Activated CD4-positive, alpha-beta T cell treated with anti-CD3 and anti-CD28 coated beads, Interleukin-2, amount 50 U/mL, for 48 hours (primary cell): ENCODE measurements around the gene PFKL.

Experiments used
- DNase-seq, 2 experiments: peaks; one replicate each; pipeline ENCODE4 v3.0.0-alpha.2; 2020

Gene PFKL

GRCh38 chr21:44314561-44314960, 14.7 kb downstream of the PFKL start:
- no peak for DNase-seq

- DNase-seq, result no peak
Measured at GRCh38 chr21:44315691-44316203, 15.9 kb downstream of the PFKL start.

GRCh38 chr21:44316277-44316900, 16.5 kb downstream of the PFKL start:
- no peak for DNase-seq

GRCh38 chr21:44317241-44317782, 17.5 kb downstream of the PFKL start:
- no peak for DNase-seq

GRCh38 chr21:44317871-44318270, 18.0 kb downstream of the PFKL start:
- no peak for DNase-seq

DNA sequence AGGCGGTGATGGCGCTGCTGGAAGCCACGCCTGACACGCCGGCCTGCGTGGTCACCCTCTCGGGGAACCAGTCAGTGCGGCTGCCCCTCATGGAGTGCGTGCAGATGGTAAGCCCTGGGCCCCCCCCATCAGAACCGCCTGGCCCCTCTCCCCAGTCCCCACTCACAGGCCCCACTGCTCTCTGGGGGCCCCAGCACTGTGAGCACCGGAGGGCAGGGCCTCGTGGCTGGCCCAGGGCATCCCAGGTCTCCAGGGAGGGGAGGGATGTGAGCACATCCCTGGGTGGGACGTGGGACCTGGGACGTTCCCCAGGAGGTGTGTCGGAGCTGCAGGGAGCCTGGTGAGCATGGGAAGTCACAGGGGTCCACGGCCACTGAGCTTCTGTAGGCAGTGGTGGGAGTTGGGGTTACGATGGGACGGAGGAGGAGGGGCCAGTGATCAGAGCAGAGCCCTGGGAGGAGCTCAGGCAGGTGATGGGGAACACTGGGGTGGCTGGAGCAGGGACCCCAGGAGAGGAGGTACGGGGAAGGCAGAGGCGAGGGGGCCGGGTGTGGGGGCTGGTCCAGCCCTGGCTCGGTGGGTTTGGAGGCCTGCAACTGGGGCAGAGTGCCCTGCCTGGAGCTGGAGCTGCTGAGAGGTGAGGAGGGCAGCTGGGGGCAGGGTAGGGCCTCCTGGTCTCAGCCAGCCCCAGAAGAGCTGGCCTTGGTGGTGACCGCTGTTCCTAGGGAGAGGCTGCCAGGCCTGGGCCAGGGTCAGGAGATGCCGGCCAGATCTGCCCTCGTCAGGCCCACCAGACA, 18.8 kb downstream of the PFKL start:
- DNase-seq, result no peak

DNA sequence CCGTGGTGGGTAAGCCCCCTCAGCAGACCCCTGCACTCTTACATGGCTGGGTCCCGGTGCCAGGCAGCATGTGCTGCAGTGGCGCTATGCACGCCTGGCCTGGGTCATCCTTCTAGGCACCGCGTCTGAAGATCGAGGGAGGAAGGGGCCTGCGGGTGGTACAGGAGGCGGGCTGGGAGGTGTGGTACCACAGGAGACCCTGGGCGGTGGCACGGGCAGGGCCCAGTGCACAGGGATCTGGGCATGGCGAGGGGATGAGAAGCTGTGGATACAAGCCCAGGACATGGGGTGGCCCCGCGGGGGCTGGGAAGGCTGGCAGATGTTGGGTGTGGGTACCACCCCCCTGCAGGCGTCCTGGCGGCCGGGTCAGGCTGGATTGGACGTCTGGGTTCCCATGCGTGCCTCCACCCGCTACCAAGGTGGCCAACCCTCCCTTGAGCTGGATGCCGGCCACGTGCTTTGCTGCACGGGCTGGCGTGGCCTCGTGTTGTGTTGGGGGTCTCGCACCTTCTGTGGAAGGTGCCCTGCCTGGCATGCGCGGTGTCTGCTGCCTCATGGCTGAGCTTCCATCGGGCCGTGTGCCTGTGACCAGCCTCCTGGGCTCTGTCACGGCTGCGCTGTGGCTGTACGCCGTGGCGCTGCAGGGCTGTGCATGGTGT, 19.7 kb downstream of the PFKL start:
- no peak for DNase-seq

DNA sequence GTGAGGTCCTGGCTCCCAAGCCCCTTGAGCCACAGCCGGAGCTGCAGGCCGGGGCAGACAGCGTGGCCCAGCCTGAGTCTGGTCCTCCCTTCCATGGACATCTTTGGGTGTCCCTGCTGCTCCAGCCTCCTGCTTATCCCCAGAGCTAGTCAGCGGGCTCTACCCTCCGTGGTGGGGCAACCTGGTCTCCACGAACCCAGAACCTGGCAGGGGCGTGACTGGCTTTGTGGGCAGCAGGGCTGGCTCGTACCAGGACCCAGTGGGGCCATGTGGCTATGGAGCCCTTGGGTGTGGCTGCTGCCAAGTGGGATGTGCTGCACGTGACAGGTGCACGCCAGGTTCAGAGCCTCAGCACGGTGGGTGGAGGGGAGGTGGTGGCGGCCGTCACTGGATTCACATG, 21.0 kb downstream of the PFKL start:
- no peak for DNase-seq

DNA sequence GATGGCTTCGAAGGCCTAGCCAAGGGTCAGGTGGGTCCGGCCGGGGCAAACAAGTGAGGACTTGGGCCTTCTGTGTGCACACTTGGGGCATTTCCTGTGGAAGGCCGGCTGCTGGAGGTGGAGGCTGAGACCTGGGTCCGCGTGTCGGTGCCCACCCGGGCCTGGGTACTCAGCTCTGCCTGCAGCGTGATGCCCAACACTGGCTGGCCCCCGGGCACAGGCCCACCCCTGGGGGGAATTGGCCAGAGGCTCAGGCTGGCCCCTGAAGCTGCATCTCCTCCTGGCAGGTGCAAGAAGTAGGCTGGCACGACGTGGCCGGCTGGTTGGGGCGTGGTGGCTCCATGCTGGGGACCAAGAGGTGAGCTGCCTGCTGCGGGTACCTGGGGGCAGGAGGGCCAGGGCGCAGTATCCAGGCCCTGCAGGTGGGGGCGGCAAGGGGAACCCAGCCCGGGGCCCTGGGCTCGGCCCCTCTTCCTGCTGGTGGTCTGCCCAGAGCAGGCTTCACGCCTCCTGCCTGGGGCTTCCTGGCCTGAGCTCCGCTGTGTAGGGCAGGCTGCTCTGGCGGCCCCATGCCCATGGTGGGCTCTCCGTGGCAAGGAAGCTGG, 22.1 kb downstream of the PFKL start:
- no peak for DNase-seq

- DNase-seq, result no peak
Measured at GRCh38 chr21:44322621-44323325, 22.9 kb downstream of the PFKL start.

GRCh38 chr21:44323591-44323990, 23.7 kb downstream of the PFKL start:
- no peak for DNase-seq

DNA sequence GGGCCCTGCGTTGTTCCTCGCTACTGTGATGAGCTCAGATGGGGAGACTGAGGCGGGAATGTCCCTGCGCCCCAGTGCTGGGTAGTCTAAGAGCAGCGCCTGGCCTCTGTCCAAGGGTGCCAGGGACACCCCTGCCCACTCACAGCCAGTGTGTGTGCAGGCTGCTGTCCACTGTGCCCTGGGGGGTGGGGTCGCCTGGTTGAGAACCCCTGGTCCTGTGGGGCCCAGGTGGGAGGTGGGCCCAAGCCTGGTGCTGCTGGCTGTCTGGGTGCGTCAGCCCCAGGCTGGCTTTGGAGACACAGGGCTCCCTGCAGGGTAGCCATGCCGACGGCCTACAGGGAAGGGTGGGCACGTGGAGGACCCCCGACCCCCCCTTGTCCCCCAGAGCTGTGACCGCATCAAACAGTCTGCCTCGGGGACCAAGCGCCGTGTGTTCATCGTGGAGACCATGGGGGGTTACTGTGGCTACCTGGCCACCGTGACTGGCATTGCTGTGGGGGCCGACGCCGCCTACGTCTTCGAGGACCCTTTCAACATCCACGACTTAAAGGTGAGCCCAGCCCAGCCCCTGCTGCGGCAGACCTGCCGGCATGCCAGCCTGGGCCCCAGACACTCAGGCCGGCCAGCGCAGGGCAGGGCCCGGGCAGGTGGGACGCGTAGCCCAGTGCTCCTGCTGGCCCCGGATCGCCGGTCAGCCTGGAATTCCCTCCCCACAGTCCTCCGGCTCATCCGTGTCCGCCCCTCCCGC, 24.4 kb downstream of the PFKL start:
- DNase-seq, result no peak

- DNase-seq, result no peak
Measured at GRCh38 chr21:44324854-44325107, 24.9 kb downstream of the PFKL start.

DNA sequence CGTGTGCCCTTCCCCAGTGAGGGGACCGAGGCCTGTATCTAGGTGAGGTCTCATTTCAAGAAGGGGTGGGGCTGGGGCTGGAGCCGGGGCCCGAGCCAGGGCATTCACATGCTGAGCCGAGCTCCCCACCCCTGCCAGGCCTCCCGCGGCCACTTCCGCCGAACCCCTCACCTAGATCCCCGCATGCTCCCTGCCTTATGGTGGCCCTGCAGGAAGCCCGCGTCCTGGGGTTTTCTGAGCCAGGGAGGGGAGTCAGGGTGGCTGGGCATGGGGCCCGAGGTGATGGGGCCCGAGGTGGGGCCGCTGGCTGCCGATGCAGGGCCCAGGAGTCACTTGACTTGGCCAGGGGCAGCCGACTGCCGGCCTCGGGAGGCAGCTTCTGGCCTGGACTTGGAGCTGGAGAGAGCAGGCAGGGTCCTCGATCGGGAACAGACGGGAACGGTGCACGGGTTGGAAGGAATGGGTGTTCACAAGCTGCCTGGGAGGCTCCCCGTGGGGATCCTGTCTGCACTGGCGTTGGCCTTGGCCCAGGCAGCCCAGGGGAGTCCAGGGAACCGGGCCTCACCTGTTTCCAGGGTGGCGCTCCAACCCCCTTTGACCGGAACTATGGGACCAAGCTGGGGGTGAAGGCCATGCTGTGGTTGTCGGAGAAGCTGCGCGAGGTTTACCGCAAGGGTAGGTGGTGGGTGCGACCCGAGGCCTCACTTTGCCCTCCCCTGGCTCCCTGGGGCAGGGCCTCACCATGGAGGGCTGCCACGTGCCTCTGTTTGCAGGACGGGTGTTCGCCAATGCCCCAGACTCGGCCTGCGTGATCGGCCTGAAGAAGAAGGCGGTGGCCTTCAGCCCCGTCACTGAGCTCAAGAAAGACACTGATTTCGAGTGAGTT, 25.8 kb downstream of the PFKL start:
- DNase-seq, result no peak

DNA sequence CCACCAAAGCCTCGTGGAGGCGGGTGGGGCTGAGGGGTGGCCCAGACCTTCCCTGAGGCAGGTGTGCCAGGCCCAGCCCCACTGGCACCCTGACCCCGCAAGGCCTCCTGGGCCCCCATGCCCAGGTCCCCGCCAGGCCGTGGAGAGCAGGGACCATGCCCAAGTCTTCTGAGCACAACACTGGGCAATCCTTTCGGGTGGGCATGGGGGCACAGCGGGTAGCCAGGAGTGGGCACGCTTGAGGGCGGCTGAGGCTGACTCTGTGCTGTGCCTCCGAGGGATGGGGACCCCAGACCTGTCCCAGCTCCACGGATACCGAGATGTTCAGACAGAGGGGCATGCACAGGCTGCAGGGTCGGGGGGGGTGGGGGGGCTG, 26.4 kb downstream of the PFKL start:
- DNase-seq, result no peak

GRCh38 chr21:44326716-44327602, 27.1 kb downstream of the PFKL start:
- DNase-seq, result no peak

DNA sequence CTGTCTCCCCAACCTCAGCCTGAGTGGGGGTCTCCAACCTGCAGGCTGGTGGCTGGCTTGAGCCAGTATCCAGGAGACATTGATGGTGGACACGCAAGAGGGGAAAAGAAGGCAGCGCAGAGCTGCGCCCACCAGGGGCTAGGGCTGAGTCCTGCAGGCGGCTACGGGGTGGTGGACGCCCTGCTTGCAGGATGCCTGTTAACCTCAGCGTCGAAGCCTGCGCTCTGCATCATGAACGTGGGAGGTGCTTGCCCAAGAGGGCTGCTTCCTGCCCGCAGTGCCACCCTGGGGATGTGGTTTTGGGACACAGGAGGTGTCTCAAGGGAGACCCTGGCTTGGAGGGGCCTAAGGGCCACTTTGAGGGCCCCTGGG, 27.7 kb downstream of the PFKL start:
- DNase-seq, result no peak

GRCh38 chr21:44328242-44328895, 28.5 kb downstream of the PFKL start:
- no peak for DNase-seq

- DNase-seq, result no peak
Measured at GRCh38 chr21:44329086-44329889, 29.4 kb downstream of the PFKL start.
